A172 (cell line): ENCODE measurements around the gene KIF24. TPM values are rescaled to one million over a fixed set of nuclear protein-coding genes. Genes with fewer than 3 reads are reported as not detected.
"Not testable (repeated sequence)": the region's sequence is repeated elsewhere in the genome, so short reads cannot be mapped to it uniquely, and the experiment has no call there.

Experiments used
- DNase-seq: peaks from one replicate; pipeline ENCODE4 v3.0.0-alpha.2; 2015; ENCODE audit warnings: low spot score
- total RNA-seq: library from RNA; depleted of rRNA; stranded (reverse); fragments of >200 nt; shearing (Covaris generic); gene quantifications from 2 replicates; pipeline ENCODE4 v1.2.3, GENCODE V29; 2014

Gene KIF24
- total RNA-seq, 1 experiment from 2014 or later: 9.0 TPM

DNA sequence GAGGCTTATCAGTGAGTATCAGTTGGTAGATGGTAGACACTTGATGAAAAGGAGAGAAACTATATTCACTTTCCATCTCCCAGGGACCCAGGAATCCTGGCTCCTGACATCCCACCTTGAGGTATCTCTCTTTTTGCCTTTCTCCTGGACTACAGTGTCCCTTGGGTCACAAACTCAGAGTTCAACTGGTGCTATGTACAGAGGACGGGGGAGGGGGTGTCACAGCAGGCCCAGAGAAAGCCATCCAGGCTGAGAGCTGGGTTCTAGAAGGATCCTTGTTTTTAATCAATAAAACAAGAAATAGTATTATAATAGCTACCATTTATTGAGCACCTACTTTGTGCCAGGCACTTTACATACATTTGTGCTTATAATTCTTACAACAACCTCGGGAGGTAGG lies 37.3 kb upstream of the KIF24 start:
- no peak for DNase-seq

DNA sequence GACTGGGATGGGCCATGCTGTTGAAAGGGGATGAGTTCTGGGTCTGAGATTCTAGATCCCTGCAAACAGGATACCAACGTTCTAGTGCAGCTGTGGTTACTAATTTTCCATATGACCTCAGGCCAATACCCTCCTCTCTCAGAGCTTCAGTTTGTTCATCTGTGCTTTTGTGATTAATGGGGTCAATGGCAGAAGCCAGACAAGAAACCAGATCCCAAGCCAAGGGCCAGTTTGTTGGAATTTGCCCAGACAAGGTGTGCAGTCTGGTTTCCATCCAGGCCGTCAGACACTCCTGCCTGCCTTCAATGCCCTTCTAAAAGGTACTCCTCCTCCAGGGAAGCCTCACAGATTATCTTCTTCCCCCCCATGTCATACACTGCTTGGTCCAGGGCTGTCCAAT lies 36.2 kb upstream of the KIF24 start:
- DNase-seq: no peak

DNA sequence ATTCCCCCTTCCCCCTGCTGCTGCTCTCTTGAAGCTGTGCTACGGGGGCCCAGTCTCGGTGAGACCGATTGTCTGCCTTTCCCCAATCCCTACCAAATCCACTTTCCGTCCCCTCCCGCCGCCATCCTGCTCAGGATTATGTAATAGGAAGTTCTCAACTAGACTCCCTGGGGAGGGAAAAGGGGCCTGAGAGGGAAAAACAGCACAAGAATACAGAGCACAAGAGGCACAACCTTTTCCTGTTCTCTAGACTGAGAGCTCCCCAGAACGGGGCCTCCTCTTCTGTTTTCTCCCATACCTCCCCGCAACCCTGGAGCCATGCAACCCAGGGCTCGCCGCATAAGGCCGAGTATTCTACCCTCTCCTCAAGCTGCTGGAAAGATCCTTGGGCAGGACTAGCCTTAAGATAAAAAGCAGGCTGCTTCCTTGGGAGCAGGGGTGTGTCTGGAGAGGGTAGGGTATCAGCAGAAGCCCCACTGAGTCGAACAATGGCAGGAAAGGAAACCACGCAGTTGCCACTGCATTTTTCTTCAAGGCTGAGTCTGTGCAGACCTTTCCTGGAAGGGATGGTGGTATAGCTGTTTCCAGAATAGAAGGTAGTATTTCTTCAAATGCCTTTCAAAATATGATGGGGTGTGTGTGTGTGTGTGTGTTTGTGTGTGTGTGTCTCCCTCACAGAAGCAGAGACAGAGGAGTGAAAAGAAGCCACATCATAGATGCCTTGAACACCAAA lies 34.7 kb upstream of the KIF24 start:
- DNase-seq: no peak

DNA sequence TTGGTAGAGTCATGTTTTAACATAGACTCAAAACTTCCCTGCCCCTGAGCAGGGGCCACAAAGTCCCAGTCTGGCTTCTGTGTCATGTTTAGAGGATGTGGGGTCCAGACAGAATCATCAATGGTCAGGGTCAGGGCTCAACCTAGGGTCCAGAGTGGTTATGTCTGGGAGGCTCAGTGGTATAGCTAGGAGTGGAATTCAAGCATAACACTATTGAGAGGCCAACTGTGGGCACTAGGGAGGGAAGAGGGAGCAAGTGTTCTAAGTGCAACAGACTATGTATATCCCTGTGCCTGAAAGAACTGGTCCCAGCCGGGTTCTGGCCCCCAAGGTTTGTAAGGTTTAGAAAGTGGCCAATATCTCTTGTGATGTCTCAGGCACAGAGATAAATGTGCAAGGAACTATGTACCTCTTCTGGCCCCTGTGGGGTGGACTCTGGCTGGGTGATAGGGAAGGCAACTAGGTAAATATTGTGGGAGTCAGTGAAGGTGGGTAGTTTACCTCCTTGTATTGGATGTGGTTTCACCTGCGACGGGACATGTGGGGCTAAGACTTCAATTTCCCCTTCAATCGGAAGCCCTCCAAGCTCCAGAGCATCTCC lies 33.6 kb upstream of the KIF24 start:
- no peak for DNase-seq

DNA sequence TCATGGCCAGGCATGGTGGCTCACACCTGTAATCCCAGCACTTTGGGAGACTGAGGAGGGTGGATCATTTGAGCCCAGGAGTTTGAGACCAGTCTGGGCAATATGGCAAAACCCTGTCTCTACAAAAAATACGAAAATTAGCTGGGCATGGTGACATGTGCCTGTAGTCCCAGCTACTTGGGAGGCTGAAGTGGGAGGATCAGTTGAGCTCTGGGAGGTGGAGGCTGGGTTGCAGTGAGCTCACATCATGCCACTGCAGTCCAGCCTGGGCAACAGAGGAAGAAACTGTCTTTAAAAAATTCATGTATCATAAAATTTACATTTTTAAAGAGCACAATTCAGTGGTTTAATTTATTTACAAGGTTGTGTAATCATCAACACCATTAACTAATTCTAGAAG lies 23.9 kb upstream of the KIF24 start:
- not testable (repeated sequence) for DNase-seq

DNA sequence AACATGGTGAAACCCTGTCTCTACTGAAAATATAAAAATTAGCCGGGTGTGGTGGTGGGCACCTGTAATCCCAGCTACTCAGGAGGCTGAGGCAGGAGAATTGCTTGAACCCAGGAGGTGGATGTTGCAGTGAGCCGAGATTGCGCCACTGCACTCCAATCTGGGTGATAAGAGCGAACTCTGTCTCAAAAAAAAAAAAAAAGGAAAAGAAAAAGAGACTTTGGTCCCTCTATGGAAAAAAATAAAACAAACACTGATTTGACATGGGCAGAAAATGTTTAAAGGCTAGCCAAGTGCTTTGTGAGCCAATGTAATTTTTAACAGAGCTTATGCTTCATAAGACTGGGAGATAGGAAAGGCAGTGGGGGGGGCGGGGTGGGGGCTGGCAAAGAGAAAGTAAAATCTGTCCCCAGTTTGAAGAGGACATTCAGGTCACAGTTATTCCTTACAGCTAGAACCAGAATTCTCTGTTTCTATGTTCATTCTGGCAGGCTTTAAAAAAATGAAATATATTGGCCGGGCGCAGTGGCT lies 23.1 kb upstream of the KIF24 start:
- DNase-seq: not testable (repeated sequence)

DNA sequence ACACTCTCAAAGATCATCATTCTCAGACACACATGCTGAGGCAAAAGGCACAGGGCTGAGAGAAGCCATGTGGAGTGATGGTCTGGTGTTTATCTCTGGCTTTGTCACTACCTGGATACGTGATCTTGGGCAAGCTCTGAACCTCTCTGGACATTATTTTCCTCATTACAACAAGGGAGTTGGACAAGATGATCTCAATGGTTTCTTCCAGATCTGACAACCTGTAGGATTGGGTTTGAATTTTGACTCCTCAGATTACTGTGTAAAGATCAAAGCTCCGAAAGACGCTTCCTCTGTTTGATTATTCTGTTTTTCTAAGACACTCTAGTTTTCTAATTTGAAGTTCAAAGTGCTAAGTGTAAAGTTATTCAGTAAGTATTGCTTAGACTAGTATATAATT lies 20.3 kb upstream of the KIF24 start:
- DNase-seq: no peak

DNA sequence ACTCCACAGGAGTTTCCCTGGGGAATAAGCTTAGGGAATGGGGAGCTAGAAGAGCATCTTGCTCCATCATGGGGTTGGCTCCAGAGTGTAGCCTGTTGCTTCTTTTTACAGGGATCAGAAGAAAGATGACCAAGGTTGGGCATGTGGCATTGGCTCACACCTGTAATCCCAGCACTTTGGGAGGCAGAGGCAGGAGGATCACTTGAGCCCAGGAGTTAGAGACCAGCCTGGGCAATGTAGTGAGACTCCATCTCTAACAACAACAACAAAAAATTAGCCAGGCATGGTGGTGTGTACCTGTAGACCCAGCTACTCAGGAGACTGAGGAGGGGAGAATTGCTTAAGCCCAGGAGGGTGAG lies 18.7 kb upstream of the KIF24 start:
- DNase-seq: no peak

DNA sequence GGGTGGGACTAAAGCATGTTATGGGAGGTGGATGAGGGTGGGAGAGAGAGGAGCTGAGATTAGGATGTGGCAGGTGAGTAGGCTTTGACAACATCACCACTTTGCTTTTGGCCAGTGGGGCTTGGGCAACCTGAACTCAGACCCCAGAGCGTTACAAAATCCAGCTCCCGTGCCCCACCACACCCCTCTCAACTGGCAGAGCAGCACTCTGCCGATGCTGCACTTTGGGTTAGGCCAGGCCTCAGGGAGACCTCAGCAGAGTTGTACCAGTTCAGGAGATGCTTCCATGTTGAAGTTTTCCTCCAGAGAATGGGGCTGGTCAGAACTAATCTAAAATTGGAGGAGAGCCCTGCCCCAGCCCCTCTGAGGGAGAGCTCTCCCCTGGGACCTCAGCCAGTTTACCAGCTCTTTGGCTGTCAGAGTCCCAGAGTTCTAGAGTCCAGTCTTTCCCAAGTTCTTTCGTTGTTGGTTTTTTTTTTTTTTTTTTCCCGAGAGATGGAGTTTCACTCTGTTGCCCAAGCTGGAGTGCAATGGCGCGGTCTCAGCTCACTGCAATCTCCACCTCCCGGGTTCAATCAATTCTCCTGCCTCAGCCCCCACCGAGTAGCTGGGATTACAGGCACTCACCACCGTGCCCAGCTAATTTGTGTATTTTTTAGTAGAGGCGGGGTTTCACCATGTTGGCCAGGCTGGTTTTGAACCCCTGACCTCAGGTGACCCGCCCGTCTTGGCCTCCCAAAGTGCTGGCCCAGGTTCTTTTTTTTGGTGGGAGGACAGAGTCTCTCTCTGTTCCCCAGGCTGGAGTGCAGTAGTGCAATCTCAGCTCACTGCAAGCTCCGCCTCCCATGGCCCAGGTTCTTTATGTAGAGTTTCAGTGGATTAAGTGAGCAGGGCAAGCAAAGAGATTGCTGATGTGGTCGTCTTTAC lies 18.1 kb upstream of the KIF24 start:
- DNase-seq: no peak

DNA sequence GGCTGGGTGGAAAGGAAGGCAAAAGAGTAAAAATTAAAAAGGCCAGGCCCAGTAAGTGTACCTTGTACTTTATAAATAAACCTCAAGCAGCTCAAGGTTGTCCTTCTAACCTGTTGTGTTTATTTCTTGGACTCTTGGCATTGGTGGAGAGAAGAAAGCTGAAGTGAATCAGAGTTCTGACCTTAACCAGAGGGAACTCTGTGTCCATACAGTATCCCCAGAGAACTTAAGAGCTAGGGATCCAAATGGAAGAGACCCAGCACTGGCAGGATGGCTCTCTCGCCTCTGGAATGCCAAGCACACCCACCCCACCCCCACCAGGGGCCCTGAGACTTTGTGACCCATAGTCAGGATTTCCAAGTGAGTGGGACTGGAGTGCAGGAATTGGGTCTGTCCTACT lies 14.5 kb upstream of the KIF24 start:
- no peak for DNase-seq

DNA sequence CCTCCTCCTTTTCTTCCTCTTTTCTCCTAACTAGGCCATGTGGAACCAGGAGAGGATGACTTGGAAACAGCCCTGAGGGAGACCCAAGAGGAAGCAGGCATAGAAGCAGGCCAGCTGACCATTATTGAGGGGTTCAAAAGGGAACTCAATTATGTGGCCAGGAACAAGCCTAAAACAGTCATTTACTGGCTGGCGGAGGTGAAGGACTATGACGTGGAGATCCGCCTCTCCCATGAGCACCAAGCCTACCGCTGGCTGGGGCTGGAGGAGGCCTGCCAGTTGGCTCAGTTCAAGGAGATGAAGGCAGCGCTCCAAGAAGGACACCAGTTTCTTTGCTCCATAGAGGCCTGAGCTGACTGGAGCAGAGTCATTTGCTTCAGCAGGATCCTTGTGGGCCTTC lies 14.0 kb upstream of the KIF24 start:
- no peak for DNase-seq

DNA sequence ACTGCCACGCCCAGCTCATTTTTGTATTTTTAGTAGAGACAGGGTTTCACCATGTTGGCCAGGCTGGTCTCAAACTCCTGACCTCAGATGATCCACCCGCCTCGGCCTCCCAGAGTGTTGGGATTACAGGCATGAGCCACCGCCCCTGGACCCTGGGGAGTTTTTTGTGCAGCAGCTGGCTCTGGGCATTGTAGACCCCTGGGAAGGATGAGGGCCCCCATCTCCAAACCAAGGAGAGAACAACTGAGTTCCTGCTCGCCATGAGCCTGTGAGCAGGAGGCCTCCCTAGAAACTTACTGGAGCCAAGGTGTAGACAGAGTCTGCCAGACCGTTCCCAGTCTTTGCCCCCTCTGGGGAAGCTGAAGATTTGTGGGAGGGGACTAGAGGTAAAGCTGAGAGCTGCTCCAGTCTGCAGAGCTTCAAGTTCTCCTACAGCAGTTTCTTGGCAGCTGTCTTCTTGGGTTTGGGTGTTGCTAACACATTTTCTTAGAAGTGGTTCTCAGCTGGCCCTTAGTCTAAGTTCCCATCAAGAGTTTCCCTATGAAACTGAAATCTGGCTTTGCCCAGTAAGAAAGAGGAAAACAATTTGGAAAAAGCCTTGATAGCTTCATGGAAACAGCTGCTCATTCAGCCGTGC lies 12.7 kb upstream of the KIF24 start:
- DNase-seq: no peak

DNA sequence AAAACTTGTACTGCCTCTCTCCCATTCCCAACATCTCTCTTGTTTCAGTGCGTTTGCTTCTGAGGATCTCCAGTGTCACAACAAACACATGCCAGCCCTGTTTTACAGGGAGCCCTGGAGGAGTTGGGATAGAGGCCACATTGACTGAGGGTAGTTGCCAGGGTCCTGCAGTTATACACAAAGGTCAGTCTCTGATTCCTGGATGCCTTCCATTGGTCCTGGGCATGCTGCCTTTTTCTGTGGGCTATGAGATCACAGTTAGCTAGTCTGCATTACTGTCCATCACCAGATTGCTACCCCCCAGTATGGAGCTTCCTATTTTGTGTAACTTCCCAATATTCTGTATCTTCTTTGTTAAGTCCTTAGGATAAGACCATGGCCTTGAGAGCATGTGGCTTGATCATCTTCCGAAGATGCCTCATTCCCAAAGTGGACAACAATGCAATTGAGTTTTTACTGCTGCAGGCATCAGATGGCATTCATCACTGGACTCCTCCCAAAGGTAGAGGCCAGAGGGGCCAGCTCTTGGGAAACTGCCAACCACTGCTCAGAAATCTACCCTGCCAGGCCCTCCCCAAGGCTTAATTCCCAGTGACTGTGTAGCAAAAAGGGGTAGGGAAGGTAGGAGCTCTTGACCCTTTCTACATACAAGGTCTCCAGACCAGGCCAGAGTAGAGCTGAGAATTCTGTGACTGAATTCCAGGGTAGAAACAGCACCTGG lies 9.8 kb upstream of the KIF24 start:
- DNase-seq: no peak

DNA sequence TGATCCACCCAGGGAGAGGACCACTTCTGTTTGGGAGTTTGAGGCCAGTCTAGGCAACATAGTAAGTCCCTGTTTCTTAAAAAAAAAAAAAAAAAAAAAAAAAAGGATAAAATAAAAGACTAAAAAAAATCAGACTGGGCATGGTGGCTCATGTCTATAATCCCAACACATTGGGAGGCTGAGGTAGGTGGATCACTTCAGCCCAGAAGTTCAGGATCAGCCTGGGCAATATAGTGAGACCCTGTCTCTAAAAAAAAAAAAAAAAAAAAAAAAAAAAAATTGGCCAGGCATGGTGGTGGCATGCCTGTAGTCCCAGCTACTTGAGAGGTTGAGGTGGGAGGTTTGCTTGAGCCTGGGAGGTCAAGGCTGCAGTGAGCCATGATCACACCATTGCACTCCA lies 9.0 kb upstream of the KIF24 start:
- DNase-seq: not testable (repeated sequence)

DNA sequence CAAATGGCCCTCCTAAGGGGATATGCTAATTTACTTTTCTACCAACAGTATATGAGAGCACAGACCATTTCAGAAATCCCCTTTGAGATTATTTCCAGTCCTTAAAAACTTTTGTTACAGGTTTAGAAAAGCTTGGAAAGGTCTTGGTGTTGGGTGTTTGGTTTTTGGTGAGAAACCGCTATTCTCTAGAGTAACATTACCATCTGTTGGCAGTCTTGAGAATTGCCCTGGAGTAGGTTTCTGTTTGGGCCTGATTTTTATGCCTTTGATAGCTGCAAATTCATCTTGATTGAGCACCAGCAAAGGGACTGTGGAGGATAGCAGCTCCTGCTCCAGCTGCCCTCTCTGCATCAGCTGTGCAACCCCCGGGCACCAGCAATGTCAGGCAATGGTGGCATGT lies 8.3 kb upstream of the KIF24 start:
- no peak for DNase-seq

DNA sequence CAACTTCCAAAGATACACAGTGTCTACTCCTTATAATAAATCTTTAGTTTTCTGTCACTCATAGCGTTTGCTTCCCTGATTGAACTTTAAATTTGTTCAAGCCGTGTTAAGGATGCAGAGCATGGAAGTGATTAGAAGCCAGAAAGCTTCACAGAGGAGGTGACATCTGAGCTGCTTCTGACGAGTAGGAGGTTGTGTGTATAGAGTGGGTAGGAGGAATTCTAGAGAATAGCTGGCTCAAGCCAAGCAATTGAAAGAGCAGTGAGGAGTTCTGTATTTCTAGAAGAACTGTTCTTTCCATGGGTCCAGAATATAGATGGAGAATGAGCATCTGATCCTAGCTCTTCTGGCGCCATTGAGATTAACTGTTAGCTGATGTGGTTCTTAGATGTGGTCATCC lies 6.3 kb upstream of the KIF24 start:
- no peak for DNase-seq

DNA sequence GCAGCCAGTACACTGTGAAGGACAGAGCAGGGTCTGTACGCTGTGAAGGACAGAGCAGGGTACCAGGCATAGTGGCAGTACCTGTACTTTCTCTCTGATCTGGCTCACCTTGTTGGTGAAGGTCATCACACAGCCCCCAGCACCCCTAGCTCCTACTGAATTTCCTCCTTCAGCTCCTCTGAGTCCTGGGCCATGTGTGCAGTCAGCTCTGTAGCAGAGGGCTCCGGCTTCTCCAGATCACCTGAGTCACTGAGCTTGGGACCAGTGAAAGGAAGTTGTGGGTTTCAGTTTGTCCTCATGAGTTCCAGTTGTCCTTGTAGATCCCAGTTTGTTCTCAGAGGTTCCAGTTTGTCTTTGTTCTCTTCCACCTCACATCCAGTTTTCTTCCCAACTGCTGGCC lies 5.8 kb upstream of the KIF24 start:
- no peak for DNase-seq

DNA sequence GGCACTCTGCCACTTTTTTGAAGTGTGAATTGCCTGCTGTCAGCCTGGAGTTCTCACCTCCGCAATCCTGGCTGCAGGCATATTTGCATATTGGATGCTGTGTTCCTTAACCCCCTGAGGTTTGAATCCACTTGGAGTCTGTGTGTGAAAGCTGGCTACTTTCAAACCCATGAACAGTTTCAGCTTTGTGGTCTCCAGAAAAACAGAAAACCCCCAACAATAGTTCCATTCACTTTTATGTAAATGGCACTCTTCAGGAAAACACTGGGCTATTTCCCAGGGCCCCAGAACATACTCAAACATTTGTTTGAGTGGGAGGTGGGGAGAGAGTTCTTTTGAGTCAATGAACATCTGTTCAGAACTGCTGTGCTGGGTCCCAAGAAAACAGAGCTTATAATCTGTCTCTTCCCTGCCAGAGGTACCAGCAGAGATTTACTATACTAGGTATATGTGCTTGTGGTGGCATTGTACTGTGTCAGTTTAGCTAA lies 5.3 kb upstream of the KIF24 start:
- DNase-seq: no peak

DNA sequence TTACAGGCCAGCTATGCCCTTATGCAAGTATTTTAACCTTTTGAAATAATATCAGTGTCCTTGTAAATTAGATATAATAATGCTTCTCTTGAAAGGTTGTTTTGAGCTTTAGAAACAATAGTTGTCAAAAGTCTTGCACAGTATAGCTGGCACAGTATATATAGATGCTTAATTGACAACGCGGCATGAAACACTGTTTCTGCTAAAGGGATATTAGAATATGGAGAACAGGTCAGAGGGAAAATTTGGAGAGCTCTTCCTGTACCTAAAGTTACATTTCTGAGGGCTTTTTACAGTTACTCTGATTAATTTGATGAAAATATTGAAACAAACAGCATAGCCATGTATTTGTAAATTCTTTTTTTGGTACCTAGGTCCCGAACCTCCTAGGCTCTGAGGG lies 4.8 kb upstream of the KIF24 start:
- DNase-seq: no peak

DNA sequence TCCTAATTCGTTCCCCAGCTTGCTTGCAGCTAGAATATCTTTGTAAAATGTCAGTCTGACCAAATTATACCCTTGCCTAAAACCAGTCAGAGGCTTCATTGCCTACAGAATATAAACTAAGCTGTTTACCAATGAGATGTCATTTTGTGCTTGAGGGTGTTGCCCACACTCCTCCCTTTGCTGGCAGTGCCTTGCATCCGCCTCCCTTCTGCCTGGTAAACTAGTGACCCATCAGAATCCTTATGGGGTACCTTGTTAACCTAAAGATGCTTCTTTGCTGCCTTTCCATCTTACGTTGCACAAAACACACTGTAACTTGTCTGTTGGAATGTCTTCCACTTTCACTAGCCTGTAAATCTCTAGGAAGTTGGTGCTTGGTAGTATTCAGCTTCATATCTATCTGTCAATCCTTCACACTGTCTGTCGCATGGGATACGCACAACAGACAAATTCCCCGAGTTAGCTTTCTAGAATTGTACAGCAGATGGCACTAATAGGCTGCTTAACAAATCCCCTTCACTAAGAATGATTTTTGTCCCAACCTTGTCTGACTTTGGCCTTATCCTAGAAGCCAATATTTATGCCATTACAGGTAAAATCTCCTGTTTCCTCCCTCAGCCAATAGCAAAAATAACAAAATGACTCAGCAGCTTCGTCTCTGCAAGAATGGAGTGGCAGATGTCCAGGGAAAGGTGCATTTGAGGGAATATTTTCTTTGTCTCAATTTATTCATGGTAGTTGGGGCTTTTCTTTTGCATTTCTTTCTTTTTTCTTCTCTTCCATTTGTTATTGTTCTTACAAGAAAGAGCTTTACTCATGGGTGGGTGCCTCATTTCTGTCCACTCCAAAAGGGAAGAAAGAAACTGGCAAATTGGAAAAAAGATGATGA lies 3.3 kb upstream of the KIF24 start:
- DNase-seq: peak; percentile 40
